HG03139 (cell line): ENCODE measurements around the gene ANKH.

Source experiments
- ATAC-seq: cut with Tn5 transposase; IDR thresholded peaks from one replicate; pipeline ENCODE4 v1.9.1; 2021; ENCODE audit not compliant: unreplicated experiment

Gene ANKH

GRCh38 chr5:14718778-14719177 is 152.8 kb downstream of the ANKH start:
- ATAC-seq: no peak

- ATAC-seq: no peak
These were observed 154.5 kb downstream of the ANKH start for GRCh38 chr5:14716755-14717752.

DNA sequence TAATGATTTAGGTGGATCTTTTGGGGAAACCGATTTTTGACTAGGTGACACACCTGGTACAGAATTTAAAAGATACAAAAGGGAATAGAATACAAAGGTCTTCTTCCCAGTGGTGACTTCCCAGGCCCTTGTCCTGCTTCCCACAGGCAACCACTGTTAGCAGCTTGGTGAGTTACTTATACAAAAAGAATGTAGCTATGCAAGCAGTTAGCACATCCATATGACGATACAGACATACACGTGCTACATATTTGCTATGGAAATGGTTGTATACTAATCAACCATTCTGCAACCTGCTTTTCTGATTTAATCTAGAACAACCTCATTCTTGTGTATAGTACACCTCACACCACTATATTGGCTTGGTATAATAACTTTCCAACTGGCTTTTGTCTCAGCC is 156.1 kb downstream of the ANKH start:
- ATAC-seq: no peak

DNA sequence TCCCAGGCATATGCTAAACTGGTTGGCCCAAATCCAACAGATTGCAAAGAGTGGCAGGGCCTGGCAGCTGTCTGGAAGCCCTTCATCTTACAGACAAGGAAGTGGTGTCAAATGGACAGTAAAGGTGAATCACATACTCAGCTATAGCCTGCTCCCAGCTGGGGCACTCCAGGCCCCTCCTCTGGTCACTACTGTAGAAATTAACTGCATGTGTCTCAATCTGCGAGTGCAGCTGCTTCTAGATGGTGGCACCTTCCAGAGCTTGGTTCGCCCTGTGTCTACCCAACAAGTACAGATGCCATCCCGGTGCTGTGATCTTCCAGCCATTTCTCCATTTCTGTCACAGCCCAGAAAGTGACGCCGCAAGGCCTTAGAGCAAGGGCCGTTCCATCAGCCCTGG is 156.9 kb downstream of the ANKH start:
- ATAC-seq: no peak

DNA sequence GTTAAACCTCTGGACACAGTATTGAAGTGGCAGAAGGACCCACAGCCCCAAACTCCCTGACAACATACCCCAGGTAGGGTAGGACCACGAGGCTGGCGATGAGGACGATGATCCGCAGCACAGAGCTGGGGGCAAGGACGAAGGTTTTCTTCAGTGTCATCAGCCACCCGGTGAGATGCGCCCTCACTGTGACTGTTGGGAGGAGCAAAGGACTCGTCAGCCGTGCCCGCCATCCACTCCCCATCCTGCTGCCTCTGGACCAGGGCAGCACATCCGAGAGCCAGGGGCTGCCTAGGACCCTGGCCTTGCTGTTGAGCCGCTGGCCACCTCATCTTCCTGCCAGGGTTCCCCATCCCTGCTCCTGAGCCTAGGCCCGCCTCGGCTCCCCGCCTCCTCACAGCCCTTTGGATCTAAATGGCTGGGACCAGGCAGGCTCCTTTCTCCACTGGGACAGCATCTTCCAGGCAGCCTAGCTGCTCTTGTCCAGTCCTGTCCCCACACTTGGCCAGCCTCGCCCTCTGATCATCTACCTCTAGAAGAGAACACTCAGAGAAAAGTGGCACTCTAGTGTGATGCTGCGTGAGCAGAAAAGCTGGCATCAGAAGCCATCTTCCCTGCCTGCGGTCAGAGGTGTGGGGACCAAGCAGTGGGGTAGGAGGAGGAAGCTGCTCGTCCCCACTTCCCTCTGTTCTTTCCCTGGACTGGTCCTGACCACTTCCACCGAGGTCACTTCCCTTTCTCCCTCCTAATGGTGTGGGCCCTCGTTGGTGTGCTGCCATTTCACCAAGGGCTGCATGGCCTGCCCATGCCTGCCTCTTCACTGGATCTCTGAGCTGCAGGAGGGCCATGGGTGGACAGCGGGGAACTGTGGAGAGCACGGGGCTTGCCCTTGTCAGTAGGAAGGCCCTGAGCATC is 157.8 kb downstream of the ANKH start:
- ATAC-seq: no peak

DNA sequence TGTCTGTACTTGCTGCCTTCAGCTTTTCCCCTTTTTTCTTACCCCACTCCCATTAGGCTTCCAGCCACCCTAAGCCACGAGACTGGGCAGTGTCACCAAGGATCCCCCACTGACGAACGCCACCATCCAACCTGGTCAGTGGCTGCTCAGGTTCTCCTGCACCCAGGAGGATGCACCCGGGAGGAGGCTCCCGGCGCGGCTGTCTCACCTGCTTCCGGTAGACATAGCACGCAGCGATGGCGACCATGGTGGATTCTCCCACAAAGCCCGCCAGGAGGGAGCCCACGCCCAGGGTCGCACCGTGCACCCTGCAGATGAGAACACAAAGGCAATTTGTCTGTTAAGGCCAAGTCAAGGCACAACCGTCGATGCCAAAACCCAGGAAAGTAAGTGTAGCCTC is 158.9 kb downstream of the ANKH start:
- ATAC-seq: no peak

- no peak for ATAC-seq
These were observed 159.4 kb downstream of the ANKH start for GRCh38 chr5:14712131-14712530.

GRCh38 chr5:14710313-14710994 is 161.1 kb downstream of the ANKH start:
- ATAC-seq: no peak

DNA sequence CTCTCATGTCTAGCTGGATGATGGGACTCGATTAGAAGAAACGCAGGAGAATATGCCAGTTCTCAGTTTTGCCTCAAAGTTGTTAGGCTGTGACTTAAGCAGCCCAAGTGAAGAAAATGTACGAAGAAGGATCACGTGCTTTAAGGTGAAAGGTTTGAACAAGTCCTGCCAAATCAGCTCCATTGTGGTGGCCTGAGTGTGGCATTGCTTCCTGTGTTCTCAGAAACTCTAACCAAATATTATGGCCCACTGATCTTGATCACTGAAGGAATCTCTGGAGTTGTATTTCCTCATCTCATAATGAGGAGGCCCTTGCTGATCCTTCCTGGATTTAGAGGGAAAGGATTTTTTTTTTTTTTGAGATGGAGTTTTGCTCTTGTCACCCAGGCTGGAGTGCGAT is 163.0 kb downstream of the ANKH start:
- ATAC-seq: no peak

GRCh38 chr5:14707811-14708390 is 163.7 kb downstream of the ANKH start:
- ATAC-seq: no peak

- no peak for ATAC-seq
These were observed 165.0 kb downstream of the ANKH start for GRCh38 chr5:14706615-14707021.

DNA sequence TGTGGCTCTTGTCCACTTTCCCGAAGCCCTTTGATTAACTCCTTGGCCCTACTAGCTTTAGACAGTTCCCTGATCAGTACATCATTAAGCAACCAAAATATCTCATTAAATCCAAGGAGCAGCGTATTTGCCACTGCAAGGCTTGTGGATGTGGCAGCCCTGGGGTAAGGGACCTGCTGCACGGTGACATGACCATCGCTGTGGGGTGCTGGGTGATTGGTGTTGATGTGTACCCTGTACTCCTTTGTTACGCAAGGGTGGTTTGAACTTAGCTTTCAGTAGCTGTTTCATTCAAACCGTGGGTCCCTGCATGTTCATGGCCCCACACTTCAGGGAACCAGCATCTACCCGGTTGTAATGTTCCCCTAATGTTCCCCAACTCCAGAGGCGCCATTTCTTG is 166.0 kb downstream of the ANKH start:
- no peak for ATAC-seq

DNA sequence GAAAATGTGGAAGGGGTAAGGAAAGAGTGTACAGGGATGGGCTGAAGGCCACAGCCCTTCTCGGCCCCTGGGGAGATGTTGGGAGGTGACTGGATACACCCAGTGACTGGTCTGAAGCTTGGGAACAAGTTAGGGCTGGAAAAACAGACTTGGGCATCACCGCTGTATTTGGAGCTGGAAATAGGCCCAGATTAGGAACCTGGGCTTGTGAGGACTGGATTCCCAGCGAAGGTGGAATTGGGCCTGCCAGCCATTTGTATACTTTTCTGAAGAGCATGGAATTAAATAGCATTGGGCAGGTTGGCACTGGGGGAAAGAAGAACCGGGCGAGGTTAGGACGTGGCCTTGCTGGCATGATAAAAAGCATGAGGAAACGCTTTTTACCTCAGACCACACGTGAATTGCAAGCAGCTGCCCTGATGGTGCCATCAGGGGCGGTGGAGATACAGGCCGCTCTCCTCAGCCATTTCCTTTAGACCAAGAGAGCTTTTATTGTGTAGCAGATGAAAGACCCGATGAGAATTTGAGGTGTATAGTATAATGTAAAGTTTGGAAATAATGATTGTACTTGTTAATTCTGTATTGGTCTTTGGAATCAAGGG is 169.2 kb downstream of the ANKH start:
- ATAC-seq: no peak

DNA sequence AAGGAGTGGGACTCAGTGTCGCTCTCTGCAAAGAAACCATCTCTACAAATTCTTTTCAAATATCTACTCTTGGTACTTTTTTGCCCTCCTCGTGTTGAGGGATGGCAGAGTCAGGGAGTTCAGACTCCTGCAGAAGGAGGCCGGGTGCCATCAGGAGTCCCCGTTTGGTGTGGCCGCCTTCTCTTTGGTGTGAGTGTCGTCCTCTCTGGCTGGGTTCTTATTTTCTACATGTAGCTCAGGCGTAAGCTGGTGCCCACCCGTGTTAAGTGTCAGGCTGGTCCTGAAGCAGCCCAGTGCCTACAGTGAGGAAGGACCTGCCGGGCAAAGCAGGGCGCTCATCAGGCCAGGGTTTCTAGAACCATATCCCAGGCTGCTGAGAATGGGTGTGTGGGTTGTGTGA is 170.0 kb downstream of the ANKH start:
- no peak for ATAC-seq

DNA sequence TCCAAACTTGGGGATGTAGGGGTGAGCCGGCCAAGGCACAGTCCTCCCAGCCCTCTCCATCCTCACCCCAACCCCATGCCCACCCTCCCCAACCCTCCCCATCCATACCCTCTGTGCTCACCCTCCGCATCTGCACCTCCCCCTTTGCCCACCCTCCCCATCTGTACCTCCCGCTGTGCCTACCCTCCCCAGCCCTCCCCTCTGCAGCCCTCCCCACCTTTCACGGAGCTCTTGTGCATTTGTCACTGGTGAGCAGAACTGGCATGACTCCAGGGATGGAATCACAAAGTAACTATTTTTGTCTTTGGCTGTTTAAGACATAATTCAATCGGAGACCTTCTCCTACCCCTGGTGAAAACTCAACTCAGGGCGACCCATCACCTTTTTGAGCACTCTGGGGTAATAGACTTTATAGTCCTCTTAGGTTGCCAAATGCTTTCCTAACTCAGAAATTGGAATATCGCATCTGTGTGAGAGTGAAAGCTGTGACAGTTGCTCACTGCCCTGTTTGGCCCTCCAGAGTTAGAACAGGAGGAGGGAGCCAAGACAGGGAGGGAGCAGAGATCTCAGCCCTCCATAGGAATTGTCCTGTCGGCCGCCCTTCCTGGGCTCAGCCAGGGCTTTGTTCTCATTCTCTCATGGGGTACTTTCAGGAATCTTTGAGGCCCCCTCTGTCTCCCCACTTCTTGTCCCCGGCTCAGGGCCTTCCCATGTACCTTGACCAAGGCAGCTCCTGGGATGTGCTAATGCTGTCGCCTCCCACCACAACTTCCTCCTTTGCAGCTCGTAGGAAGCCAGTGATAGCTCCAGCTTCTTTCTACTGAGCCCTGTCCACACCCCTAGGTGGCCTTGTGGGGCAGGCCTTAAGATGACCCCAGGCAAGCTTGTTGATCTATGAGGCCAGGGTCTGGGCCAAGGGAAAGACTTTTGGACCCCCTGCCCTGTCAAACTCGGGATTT is 170.8 kb downstream of the ANKH start:
- ATAC-seq: no peak

GRCh38 chr5:14699807-14700400 is 171.7 kb downstream of the ANKH start:
- no peak for ATAC-seq

GRCh38 chr5:14699159-14699558 is 172.4 kb downstream of the ANKH start:
- ATAC-seq: no peak

- no peak for ATAC-seq
These were observed 173.1 kb downstream of the ANKH start for GRCh38 chr5:14698495-14698894.

GRCh38 chr5:14696851-14697250 is 174.7 kb downstream of the ANKH start:
- ATAC-seq: no peak
